Measurements from ENCODE around the gene ZBBX.

The ZBBX gene

GRCh38 chr3:167350245-167350862 lies 29.7 kb downstream of the ZBBX start:
- no peak overlapping the region for H3K4me2 ChIP-seq (ENCODE audit: low read length)
- no peaks in the 10 kb centered on the region for H3K4me1 ChIP-seq
- no peaks in the 10 kb centered on the region for H3K79me2 ChIP-seq
- H2AFZ ChIP-seq = no peak overlapping the region
- TF ChIP-seq CTCF (IDR thresholded peaks at IDR 0.05) = peak; percentile 39
- no peak overlapping the region for H3K4me3 ChIP-seq (ENCODE audit: low read depth, low read length)
- H3K36me3 ChIP-seq (ENCODE audit: control insufficient read depth, insufficient read depth, low read length) = no peaks in the 10 kb centered on the region
- no peak overlapping the region for H3K27ac ChIP-seq
- no peak overlapping the region for H3K9ac ChIP-seq
- H3K9me3 ChIP-seq (ENCODE audit: control insufficient read depth, low read length) = no peaks in the 10 kb centered on the region
- no peaks in the 10 kb centered on the region for H3K27me3 ChIP-seq (ENCODE audit: control insufficient read depth, insufficient read depth, low read length)

- H3K79me2 ChIP-seq = no peaks in the 10 kb centered on the region
- no peak overlapping the region for H3K4me2 ChIP-seq (ENCODE audit: low read length)
- H3K27ac ChIP-seq = no peak overlapping the region
- no peak for TF ChIP-seq CTCF (IDR thresholded peaks at IDR 0.05)
- no peaks in the 10 kb centered on the region for H3K4me1 ChIP-seq
- no peak overlapping the region for H3K9ac ChIP-seq
- no peaks in the 10 kb centered on the region for H3K9me3 ChIP-seq (ENCODE audit: control insufficient read depth, low read length)
- no peaks in the 10 kb centered on the region for H3K27me3 ChIP-seq (ENCODE audit: control insufficient read depth, insufficient read depth, low read length)
- no peaks in the 10 kb centered on the region for H3K36me3 ChIP-seq (ENCODE audit: control insufficient read depth, insufficient read depth, low read length)
- no peak overlapping the region for H3K4me3 ChIP-seq (ENCODE audit: low read depth, low read length)
- H2AFZ ChIP-seq = no peak overlapping the region
These were observed 33.9 kb downstream of the ZBBX start for GRCh38 chr3:167346171-167346570.

- Histone ChIP-seq H3K79me2 (no peaks in the 10 kb centered on the region), H3K4me3 (ENCODE audit: low read depth, low read length) (no peak overlapping the region), H3K27ac (no peak overlapping the region), H3K4me2 (ENCODE audit: low read length) (no peak overlapping the region), H3K4me1 (no peaks in the 10 kb centered on the region), H3K27me3 (ENCODE audit: control insufficient read depth, insufficient read depth, low read length) (no peaks in the 10 kb centered on the region), H3K36me3 (ENCODE audit: control insufficient read depth, insufficient read depth, low read length) (no peaks in the 10 kb centered on the region), H2AFZ (no peak overlapping the region), H3K9me3 (ENCODE audit: control insufficient read depth, low read length) (no peaks in the 10 kb centered on the region), H3K9ac (no peak overlapping the region)
- TF ChIP-seq CTCF (IDR thresholded peaks at IDR 0.05) = no peak
These were observed 48.9 kb downstream of the ZBBX start for GRCh38 chr3:167330993-167331785.

- H2AFZ ChIP-seq = no peak overlapping the region
- H3K9me3 ChIP-seq (ENCODE audit: control insufficient read depth, low read length) = no peaks in the 10 kb centered on the region
- H3K36me3 ChIP-seq (ENCODE audit: control insufficient read depth, insufficient read depth, low read length) = no peaks in the 10 kb centered on the region
- no peak overlapping the region for H3K27ac ChIP-seq
- H3K4me2 ChIP-seq (ENCODE audit: low read length) = no peak overlapping the region
- no peak for TF ChIP-seq CTCF (IDR thresholded peaks at IDR 0.05)
- no peaks in the 10 kb centered on the region for H3K27me3 ChIP-seq (ENCODE audit: control insufficient read depth, insufficient read depth, low read length)
- no peak overlapping the region for H3K4me3 ChIP-seq (ENCODE audit: low read depth, low read length)
- no peaks in the 10 kb centered on the region for H3K79me2 ChIP-seq
- no peak overlapping the region for H3K9ac ChIP-seq
- no peaks in the 10 kb centered on the region for H3K4me1 ChIP-seq
These were observed 56.5 kb downstream of the ZBBX start for GRCh38 chr3:167323572-167323971.
